SKM-1 (cell line): ENCODE measurements around the gene INAVA.

Experiments used
- DNase-seq: peaks from one replicate; lab custom pipeline; 2025; ENCODE audit not compliant: unreplicated experiment; lab: John Stamatoyannopoulos, UW

INAVA gene, protein sequence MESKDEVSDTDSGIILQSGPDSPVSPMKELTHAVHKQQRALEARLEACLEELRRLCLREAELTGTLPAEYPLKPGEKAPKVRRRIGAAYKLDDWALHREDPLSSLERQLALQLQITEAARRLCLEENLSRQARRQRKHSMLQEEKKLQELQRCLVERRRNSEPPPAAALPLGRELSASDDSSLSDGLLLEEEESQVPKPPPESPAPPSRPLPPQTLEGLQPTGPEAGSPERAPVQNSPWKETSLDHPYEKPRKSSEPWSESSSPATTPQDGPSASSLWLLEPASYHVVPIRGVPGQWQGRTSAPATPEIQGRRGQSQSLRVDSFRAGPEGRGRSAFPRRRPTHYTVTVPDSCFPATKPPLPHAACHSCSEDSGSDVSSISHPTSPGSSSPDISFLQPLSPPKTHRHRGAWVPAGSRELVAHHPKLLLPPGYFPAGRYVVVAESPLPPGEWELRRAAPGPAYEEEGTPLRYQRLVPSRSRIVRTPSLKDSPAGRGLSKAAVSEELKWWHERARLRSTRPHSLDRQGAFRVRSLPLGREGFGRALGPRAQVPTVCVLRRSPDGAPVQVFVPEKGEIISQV

DNA sequence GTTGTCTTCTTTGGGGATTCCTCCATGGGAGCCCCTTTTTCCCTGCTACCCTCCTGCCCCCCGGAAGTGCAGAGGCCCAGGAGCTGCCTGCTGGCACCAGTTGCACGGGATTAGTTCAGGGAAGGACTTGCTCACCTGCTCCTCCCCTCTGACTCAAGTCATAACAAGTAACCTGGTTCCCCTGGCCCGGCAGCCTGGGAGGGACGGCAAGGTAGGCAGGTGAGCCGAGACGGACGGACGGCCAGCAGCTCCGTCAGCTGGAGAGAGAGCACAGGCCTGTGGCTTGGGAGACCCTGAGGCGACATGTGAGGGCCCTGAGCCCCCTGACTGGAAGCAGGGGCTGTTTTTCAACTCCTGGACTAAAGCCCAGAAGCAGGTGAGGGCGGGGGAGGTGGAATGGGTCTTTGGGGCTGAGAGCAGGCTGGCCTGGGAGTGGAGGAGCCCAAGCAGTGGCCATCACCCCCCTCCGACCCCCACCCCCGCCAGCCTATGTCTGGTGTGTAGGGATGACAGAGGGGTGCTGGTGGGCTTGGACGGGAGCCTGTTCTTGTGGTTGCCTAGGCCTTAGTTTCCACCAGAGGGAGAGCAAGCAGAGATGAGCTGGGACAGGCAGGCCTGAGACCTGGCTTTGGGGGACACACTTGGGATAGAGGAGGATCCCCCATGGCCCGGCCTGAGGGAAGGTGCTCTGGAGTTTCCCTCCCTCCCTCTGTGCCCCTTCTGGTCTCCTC, at the start of gene INAVA:
TSS of gene INAVA (plus strand) at position 189 of the 731 bp plus-strand sequence. CDS start 3,501 bp downstream, outside the sequence.
- DNase-seq: no peak

DNA sequence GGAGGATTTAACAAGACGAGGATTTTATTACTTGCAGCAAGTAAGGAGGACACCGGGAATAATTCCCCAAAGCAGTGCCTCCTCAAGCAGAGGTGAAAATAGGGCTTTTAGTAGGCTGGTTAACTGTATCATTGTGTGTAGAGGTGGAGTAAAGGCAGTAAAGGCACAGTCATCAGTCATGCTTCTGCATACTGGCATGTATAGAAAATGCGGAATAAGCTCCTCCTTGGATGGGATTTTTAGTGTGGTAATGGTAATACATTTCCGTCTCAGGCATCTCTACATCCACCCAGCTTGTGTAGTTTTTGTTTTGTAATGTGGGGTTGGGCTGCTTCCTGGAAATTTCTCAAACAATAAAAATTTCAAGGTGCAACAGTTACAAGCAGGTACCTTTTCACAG, 49.3 kb upstream of the INAVA start:
- DNase-seq: no peak

DNA sequence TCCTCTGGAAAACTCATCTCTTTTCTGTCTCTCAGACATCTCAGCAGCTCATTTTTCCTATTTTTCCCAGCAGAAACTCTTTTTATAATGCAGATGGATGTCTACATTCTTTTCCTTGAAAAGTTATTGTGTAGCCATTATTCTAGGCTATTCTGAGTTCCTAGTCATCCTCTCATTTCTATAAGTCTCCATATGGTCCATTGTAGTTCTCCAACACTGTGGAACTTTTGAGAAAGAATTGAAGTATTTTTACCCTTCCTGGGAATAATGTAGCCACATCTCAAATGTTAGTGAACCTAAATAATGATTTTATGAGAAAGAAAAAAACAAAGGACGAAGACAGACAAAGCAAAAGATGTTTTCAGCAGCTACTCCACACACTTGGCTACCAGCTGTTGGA, 48.3 kb upstream of the INAVA start:
- no peak for DNase-seq

DNA sequence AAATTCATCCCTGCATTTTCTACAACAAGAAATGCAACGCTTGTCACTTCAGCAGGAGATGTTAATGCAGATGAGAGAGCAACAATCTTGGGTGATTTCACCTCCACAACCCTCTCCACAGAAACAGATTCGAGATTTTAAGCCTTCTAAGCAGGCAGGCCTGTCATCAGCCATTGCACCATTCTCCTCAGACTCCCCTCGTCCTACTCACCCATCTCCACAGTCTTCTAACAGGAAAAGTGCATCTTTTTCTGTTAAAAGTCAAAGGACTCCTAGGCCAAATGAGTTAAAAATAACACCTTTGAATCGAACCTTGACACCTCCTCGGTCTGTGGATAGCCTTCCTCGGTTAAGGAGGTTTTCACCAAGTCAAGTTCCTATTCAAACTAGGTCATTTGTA, 45.3 kb upstream of the INAVA start:
- DNase-seq: no peak

DNA sequence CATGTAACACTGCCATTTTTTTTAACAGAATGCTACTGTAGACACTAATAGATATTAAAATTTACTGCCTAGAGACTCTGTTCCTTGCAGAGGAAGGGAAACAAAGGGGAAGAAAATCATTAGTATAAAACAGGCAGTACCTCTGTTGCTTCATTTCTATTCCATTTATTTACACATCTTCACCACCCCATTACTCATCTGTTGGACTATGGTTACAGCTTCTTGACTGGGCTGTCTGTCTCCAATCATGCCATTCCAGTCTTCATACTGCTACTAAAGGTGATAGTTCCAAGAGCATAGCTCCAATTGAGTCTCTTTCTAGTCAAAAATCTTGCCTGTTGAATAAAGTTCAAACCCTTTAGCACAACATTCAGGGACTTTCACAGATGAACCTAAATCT, 44.1 kb upstream of the INAVA start:
- no peak for DNase-seq

DNA sequence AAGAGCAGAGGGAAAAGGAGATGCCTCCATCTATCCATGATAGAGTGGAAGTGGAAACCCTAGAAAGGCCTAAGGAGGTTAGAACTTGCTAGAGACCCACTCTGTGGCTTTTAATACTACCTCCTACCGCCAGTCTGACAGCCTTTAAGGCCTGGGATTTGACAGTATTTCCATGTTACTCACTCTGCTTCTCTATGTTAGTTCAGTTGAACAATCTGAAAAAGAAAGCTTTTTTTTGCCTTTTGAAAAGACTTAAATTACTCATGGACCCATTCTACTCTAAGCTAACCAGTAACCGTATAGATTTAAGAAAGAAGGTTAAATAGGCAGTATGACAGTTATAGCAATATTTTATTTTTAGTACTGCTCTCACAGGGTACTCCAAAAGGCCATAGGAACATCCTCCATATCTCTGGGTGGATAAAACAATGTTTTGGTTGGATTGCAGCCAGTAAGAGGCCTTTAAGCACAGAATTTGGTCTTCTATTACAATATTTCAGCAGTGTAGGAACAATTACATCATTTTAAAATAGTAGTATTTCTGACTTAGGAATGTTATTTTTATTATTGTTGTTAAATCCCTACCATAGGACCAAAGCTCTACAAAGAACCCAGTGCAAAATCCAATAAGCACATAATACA, 37.9 kb upstream of the INAVA start:
- DNase-seq: no peak

DNA sequence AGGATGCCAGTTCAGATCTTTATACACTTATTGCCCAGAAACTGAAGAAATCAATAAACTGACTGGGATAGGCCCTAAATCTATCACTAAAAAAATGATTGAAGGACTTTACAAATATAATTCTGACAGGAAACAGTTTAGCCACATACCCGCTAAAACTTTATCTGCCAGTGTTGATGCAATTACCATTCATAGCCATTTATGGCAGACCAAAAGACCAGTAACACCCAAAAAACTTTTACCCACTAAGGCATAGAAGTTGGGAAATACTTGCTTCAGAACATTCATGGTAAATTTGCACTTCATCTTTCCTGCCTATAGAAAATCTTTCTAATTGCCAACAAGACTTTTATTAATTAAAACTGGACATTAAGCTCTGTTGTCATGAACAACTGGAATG, 36.9 kb upstream of the INAVA start:
- peak; percentile 37 for DNase-seq

DNA sequence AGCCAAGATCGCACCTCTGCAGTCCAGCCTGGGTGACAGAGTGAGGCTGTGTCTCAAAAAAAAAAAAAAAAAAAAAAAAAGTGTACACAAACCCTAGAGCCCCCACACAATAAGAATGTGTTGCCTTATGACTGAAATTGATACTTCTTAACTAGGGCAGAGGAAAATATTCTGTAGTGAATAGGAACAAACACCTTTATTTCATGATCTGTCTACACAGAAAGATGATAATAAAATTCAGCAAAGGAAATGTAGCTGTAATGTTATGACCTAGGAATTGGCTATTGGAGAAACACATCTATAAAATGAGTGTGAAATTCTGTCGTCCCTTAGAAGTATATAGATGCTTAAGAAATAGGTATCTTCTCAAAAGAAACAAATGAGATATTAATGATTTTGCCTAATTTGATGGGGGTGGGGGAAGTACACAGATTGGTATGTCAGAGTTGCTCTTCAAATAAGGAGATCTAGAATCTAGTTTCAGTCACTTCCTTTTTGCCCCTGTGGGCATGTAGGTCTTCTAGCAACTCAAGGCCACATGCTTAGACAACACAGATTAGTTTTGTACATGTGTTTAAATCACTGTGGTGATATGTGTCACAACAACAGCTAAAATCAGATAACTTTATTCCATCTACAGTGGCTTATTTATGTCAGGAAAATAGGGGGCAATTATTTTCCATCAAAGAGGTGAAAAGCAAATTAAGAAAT, 32.6 kb upstream of the INAVA start:
- DNase-seq: no peak

DNA sequence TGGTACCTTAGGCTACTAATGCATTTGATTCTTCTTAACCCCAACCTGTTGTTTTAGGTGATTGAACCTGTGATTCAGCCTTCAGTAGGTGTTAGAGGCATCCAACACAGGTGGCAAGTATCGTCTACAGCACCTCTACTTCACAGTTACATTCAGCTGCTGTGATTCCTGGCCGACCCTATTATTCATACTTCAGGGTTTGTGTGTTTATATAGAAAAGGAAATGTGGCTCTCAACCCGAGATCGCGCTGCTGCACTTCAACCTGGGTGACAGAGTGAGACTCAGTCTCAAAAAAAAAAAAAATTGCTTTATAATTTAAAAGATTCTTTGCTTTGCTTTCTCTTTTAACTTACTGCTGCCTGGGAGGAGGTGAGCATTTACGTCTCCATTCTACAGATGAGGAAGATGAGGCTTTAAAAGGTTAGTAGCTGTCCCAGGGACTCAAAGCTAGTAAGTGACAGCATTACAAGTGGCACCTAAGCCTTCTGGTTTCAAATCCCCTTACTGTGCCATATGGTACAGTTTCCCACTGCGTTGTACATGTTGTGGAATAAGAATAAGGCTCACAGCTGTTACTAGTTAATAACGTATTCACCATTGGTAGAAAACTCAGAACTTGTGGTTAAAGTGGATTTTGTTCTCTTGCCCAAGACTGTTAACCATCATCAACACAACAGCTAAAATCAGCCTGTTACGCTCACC, 31.8 kb upstream of the INAVA start:
- no peak for DNase-seq

DNA sequence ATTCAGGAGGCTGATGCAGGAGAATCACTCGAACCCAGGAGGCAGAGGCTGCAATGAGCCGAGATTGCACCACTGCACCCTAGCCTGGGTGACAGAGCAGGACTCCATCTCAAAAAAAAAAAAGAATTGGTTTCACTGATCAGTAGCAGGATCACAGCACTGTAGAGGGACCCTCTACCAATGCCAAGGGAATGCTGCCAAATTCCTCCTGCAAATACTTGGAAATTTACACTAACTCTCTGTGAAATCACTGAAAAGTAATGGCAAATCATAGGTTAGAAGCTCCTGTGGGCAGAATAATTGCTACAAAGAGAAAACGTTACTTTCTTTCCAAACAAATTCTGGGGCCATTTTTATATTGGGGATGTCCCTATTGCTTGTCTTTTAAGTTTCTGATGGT, 28.6 kb upstream of the INAVA start:
- no peak for DNase-seq

DNA sequence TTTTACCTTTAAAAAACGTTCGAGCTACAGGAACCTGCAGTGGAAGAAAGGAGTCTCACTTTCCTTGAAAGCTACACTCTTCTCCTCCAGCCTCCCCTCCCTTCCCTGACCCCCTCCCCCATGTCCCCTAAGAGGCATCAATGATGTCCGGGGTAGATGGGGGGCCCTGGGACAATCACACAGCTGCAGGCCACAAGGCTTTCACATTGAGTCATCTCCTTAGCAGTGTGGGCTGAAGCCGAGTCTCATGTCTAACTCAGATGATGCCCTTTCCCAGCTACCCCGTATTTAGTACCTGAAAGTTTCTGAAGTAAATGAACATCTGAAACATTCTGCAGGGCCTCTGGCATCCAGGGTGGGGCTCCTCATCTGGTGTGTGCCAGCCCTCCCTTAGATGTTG, 28.2 kb upstream of the INAVA start:
- no peak for DNase-seq

DNA sequence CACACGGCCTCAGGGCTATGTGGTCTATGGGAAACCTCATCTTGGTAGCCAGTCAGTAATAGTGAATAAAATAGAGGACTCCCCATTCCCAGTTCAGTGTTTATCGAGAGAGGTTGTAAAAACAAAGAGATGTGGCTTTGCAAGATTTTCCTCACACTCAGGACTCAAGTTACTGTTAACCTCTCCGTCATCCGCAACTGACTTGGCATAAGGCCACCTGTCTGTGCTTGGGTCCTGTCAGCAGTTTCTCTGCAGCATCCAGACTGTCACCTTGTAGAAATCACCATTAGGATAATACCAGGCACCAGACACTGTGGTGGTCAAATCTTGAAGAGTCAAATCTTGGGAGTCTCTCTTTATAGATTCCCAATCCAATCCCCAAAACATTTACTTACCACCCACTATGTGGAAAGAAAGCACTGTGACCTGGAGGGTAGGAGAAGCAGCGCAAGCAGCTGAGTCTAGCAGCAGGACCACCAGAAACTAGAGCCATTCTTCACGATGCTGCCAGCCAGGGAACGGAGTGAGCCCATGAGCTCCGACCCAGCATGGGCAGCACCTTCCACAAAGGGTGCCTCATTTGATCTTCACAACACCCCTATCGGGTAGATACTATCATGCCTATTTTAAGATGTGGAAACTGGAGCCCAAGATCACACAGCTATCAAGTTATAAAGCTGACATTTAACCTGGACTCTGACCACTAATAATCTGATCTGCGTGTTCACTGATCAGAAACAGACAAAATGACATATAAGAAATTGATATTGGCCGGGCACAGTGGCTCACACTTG, 27.5 kb upstream of the INAVA start:
- no peak for DNase-seq

DNA sequence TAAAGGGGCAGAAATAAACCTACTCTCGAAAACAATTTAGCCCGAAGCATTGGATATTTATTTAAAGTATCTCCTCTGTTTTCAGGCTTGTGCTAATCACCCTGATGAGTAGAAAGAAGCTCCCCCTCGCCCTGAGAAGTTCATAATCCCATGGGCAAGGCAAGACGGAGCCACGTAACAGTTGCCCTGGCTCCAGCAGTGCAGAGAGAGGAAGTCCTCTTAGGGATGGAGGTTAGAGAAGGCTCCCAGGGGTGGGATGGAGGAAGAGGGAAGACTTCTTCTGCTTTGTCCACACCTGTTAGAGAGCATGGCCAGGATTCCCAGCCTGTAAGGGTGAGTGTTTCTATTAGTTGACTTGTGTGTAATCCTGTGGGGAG, 25.3 kb upstream of the INAVA start:
- no peak for DNase-seq

DNA sequence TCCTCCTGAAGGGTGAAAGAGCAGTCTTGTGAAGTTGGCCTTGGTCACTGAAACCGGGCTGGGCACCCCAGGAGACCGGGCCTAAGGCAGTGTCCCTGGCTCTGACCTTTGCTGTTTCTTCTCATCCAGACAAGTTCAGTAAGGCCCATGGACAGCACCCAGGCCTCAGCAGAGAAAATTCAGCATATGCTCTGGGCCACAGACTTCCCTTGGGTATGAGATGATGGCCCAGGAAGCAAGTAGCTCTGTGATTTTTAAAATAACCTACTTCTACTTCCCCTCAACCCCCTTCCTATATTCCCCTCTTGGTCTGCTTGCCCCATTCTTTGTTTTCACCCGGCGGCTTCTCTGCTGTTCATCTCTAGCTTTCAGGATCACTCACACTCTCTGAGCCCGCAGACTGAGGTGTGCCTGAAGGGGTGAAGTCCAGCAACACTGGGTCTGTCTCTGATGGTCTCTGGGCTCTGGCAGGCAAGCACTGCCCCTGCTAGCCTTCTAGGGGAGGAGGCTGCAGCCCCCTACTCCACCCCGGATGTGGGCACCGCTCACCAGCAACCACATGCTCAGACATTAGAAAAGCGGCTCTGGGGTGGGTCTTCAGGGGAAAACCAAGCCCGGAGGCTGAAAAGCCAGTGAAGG, 24.8 kb upstream of the INAVA start:
- no peak for DNase-seq

DNA sequence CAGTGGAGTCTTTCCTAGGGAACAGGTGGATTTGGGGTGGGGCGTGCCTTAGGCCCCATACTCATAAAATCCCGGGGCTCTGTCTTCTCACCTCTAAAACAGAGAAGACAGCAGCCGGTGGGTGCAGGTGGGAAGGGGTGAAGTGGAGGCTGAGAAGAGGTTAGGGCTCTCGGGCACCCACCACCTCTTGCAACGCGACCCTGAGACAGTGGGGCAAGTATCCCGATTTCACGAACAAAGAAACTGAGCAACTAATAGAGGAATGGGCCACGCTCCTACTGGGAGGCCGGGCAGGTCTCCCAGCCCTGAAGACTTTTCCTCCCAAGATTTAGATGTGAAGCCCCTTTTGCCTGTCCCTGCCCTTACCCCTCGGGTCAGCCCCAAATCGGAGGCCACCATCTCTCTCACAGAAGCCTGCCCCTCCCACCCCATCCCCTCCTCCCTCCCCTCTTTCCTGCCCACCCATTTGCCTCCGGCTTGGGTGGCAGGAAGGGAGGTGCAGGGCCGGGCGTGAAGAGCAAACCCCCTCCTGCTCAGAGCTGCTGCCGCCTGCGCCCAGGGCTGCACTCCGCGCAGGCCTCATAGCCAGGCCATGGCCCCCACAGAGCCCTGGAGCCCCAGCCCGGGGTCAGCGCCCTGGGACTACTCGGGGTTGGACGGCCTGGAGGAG, 22.1 kb upstream of the INAVA start, which contains the start of gene GPR25:
TSS of gene GPR25 (plus strand) at position 536 of the 670 bp plus-strand sequence. CDS start at position 593, 57 bp downstream.
- no peak for DNase-seq

DNA sequence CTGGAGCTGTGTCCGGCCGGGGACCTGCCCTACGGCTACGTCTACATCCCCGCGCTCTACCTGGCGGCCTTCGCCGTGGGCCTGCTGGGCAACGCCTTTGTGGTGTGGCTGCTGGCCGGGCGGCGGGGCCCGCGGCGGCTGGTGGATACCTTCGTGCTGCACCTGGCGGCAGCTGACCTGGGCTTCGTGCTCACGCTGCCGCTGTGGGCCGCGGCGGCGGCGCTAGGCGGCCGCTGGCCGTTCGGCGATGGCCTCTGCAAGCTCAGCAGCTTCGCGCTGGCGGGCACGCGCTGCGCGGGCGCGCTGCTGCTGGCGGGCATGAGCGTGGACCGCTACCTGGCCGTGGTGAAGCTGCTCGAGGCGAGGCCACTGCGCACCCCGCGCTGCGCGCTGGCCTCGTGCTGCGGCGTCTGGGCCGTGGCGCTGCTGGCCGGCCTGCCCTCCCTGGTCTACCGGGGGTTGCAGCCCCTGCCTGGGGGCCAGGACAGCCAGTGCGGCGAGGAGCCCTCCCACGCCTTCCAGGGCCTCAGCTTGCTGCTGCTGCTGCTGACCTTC, 21.5 kb upstream of the INAVA start:
- no peak for DNase-seq

DNA sequence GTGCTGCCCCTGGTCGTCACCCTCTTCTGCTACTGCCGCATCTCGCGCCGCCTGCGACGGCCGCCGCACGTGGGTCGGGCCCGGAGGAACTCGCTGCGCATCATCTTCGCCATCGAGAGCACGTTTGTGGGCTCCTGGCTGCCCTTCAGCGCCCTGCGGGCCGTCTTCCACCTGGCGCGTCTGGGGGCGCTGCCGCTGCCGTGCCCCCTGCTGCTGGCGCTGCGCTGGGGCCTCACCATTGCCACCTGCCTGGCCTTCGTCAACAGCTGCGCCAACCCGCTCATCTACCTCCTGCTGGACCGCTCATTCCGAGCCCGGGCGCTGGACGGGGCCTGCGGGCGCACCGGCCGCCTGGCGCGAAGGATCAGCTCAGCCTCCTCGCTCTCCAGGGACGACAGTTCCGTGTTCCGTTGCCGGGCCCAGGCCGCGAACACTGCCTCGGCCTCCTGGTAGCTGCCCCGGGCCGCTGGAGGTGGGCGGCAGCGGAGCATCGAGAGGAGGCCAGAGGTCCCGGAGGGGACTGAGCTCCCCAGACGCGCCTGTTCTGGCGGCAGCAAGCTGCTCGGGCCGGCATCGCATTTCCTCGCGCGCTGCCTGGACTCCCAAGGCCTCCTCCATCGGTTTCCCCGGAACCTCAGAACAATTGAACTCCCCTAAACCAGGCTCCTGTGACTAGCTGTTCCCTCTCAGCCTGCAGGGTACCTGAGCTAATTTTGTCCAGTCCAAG, 20.9 kb upstream of the INAVA start:
- no peak for DNase-seq

DNA sequence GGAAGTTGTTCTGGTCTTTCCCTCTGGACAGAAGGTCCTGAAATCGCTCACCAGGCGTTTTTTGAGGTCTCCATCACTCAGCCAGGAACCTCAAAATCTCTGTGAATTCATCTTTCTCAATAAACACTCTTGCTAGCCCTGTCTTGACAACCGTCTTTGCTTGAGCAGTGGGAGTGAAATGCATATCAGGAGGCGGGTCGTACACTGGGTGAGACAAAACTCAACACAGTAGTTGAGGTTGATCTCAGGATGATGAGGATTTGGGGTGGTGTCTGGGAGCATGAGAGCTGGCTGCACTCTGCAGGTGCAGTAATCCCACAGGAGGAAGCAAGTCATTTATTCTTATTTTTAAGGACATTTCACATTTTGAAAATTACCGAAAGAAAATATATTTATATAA, 20.0 kb upstream of the INAVA start:
- no peak for DNase-seq
